NT2/D1 (cell line): Measurements from ENCODE around the gene IL34.

Source experiments
- SUZ12 ChIP-seq: IDR thresholded peaks from 2 replicates; pipeline ENCODE4 v1.6.1; 2011; ENCODE audit not compliant: insufficient read length, insufficient read depth; ENCODE audit errors: extremely low read depth
- YY1 ChIP-seq: IDR thresholded peaks from 2 replicates; pipeline ENCODE4 v1.6.1; 2011; ENCODE audit not compliant: insufficient read length, insufficient read depth
- ZNF274 ChIP-seq: IDR thresholded peaks from 2 replicates; pipeline ENCODE4 v1.6.1; 2011; ENCODE audit warnings: mild to moderate bottlenecking, low read depth, low read length

DNA sequence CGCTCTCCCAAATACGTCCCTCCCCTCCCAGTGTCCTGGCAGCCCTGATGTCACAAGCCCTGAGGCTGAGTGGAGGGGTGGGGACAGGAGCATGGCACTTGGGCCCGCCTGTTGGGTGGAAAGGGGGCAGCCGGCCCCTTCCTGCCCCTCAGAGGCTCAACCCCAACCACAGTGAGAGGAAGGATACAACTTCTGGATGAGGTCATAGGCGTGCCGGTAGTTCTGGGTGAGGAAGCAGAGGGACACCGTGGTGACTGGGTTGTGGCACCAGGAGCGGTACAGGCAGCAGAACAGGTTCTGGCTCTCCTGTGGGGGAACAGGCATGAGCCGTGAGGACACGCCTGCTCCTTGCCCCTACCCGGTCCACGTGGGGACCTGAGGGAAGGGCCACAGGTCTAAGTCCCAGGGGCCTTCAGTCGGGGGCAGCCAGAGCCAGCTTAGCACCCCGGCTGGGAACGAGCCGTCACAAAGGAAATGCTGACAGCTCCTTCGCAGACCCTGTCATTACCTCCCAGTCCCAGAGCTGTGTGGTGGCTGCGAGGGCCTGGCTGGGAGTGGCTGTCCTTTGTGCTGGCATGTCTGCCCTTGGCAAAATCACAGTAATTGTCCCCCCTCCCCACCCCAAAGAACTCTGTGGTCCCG is 50.7 kb downstream of the IL34 start:
- TF ChIP-seq YY1, result no peak
- no peak for TF ChIP-seq ZNF274
- TF ChIP-seq SUZ12, result no peak
